ENCODE data around the gene TNIP2.
A peak's percentile ranks its signal among the peaks of the same experiment; 100 is the strongest.
"Not testable (repeated sequence)": the region's sequence is repeated elsewhere in the genome, so short reads cannot be mapped to it uniquely, and the experiment has no call there.

TNIP2 gene

DNA sequence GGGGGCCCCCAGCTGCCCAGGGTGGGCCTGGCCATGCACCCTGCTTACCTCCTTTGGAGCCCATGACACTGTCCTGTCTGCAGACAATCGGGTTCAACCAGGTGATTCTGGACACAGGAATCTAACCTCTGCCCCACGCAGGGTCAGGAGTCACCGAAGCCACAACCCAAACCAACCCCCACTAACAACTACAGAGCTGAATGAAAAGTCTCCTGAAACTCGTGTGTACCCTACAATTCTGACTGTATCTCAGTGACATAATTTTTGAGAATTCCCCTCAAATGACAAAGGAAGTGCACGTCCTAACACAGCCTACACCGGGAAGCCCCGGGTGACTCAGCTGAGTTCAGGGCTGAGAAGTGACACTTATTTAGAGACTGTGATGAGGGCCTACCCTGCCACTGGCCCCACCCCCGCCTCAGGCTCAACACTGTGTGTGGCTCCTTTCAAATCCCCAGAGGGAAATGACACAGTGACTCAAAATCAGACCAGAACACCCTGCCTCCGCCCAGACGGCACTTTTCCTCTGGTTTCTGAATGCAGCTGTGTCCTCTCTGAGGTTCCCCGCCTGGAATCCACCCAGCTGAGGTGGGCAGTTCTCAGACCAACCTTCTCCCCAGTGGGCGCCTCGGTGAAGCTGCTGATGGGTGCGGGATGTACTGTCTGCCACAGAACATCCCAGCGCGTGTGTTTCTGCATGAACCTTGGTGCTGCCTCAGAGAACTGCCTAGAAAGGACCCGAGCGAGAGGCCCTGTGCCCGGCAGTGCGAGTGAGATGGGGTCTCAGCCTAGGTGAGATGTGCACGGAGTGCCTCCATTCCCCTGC, 9.9 kb downstream of the TNIP2 start:
- Histone ChIP-seq H3K9ac (ENCODE audit: low read length) (peak overlapping the region; percentile 3), H3K4me1 (ENCODE audit: control insufficient read depth, insufficient read depth, low read length) (peaks cover 11% of the 10 kb centered on the region), H3K4me3 (ENCODE audit: low read length) (no peak overlapping the region), H3K9me3 (ENCODE audit: control insufficient read depth, low read length) (no peaks in the 10 kb centered on the region), H3K36me3 (ENCODE audit: control insufficient read depth, insufficient read depth, low read length, severe bottlenecking) (peaks cover 55% of the 10 kb centered on the region), H3K27me3 (replicated peaks; ENCODE audit: control insufficient read depth, insufficient read depth, low read length) (no peaks in the 10 kb centered on the region)
- DNase-seq (ENCODE audit: low read depth) = peak; percentile 49

DNA sequence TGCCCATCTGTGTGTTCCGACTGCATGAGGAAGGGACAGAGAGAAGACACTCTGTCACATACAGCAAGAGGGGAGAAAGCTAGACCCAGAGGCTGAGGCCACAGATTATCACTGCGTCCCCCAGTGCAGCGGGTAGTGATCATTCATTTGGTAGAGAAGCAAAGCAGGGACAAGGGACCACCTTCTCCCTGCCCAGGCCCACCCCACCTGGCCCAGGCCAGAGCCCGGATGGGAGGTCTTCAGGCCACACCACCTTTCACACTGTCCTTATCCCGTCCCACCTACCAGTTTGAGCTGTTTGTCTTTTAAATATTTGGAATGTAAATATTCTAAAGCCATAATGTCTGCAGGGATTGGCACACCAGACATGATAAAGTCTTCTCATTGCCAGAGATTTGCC, 10.6 kb downstream of the TNIP2 start:
- Histone ChIP-seq H3K9me3 (ENCODE audit: control insufficient read depth, low read length) (no peaks in the 10 kb centered on the region), H3K4me1 (ENCODE audit: control insufficient read depth, insufficient read depth, low read length) (peaks cover 11% of the 10 kb centered on the region), H3K9ac (ENCODE audit: low read length) (no peak overlapping the region), H3K27me3 (replicated peaks; ENCODE audit: control insufficient read depth, insufficient read depth, low read length) (no peaks in the 10 kb centered on the region), H3K36me3 (ENCODE audit: control insufficient read depth, insufficient read depth, low read length, severe bottlenecking) (peaks cover 55% of the 10 kb centered on the region), H3K4me3 (ENCODE audit: low read length) (no peak overlapping the region)
- no peak for DNase-seq (ENCODE audit: low read depth)

DNA sequence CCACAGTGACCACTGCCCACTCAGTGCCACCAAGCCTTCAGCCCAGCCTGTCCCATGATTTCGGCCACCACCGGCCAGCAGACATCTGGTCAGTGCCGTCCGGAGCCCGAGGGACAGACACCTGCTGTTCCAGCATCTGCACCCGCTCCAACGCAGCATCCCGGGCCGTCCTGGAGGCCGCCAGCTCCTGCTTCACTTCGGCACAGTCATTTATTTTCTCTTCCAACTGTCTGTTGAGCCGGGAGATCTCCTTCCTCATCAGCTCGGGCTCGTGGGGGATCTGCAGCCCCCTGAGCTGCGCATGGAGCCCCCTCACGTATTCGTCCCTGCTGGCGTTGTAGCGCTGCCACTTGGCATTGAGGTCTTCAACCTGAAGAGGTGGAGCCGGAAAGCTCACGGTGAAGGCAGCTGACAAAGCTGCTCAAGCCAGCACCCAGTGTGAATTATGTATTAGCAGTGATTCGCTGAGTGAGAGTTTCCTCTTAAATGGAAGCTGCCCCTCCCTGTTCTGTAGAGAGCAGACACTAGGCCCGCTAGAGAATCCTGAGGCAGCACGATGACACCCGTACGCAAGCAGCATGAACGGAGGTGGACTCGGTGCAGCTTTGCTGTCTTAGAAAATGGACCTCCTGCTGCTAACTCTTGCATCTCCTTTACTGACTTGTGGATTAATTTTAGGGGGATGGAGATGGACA, 11.4 kb downstream of the TNIP2 start:
- Histone ChIP-seq H3K36me3 (ENCODE audit: control insufficient read depth, insufficient read depth, low read length, severe bottlenecking) (peaks cover 55% of the 10 kb centered on the region), H3K27me3 (replicated peaks; ENCODE audit: control insufficient read depth, insufficient read depth, low read length) (no peaks in the 10 kb centered on the region), H3K4me3 (ENCODE audit: low read length) (no peak overlapping the region), H3K9me3 (ENCODE audit: control insufficient read depth, low read length) (no peaks in the 10 kb centered on the region), H3K9ac (ENCODE audit: low read length) (no peak overlapping the region), H3K4me1 (ENCODE audit: control insufficient read depth, insufficient read depth, low read length) (peaks cover 11% of the 10 kb centered on the region)
- DNase-seq (ENCODE audit: low read depth) = no peak

GRCh38 chr4:2743518-2744445, 12.4 kb downstream of the TNIP2 start:
- Histone ChIP-seq H3K9ac (ENCODE audit: low read length) (no peak overlapping the region), H3K36me3 (ENCODE audit: control insufficient read depth, insufficient read depth, low read length, severe bottlenecking) (peaks cover 55% of the 10 kb centered on the region), H3K4me1 (ENCODE audit: control insufficient read depth, insufficient read depth, low read length) (peaks cover 11% of the 10 kb centered on the region), H3K9me3 (ENCODE audit: control insufficient read depth, low read length) (no peaks in the 10 kb centered on the region), H3K4me3 (ENCODE audit: low read length) (no peak overlapping the region), H3K27me3 (replicated peaks; ENCODE audit: control insufficient read depth, insufficient read depth, low read length) (no peaks in the 10 kb centered on the region)
- DNase-seq (ENCODE audit: low read depth) = no peak

DNA sequence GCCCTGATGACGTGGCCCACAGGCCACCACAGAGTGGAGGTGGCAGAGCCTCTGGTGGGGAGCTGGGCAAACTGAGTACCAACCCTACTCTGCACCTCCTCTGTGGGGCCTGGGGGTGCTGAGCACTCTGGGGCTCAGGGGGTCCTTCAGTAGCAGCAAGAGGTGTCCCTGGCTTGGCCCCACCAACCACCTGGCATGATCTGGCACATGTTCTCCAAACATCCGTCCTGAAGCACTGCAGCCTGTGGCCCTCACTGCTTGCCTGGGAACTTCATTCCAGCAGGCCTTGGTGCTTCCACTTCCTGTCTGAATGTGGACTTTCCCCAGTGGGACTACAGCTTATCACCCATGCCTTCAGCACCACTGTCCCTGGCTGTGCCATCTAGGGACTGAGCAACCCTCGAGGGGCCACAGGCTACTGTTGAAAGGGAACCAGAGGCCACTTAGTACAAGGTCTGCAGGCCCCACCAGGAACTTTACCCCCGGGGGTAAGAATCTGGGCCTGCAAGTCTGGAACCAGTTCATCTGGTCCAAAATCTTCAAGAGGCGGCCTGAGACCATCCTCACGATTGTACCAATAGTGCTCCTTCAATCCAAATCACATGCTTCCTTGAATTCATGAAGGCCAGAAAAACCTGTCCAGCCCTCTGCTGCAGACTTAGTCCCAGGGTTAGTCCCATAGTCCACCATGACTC, 13.2 kb downstream of the TNIP2 start:
- H3K4me1 ChIP-seq (ENCODE audit: control insufficient read depth, insufficient read depth, low read length) = peaks cover 11% of the 10 kb centered on the region
- H3K36me3 ChIP-seq (ENCODE audit: control insufficient read depth, insufficient read depth, low read length, severe bottlenecking) = peaks cover 55% of the 10 kb centered on the region
- DNase-seq (ENCODE audit: low read depth) = no peak
- H3K4me3 ChIP-seq (ENCODE audit: low read length) = no peak overlapping the region
- H3K9me3 ChIP-seq (ENCODE audit: control insufficient read depth, low read length) = no peaks in the 10 kb centered on the region
- H3K9ac ChIP-seq (ENCODE audit: low read length) = no peak overlapping the region
- no peaks in the 10 kb centered on the region for H3K27me3 ChIP-seq (replicated peaks; ENCODE audit: control insufficient read depth, insufficient read depth, low read length)

DNA sequence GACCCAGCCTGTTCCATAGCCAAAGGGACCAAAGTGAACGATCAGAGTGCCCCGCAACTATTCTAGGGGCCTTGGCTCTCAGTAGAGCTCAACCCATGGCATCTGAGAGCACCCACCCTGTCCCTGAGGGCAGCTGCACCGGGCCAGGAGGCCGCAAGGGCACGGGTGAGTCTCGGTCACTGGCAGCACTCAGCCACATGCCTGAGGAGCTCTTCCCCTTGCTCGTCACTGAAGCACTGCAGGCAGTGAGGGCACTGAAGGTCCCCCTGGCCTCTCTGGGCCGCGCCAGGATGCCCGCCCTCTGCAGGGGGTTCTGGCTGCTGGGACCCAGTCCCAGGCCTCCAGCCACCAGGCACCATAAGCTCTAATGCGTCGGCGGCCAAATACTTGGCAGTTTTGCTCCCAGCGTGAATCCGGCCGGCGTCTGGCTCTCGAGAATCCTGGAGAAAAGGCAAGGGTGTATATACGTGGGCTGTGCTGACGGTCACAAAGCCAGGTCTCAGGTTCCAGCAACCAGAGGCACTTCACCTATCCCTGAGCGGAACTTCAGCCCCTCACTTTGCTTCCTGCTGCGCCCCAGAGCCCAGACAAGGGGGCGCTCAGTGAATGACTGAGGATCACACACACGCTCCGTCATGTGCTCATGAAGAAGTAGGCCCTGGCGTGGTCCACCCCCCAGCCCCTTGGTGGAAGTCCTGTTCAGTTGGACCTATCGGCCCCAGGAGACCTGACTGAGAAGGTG, 13.9 kb downstream of the TNIP2 start:
- peaks cover 50% of the 10 kb centered on the region for H3K36me3 ChIP-seq (ENCODE audit: control insufficient read depth, insufficient read depth, low read length, severe bottlenecking)
- H3K27me3 ChIP-seq (replicated peaks; ENCODE audit: control insufficient read depth, insufficient read depth, low read length) = no peaks in the 10 kb centered on the region
- peaks cover 11% of the 10 kb centered on the region for H3K4me1 ChIP-seq (ENCODE audit: control insufficient read depth, insufficient read depth, low read length)
- no peak for DNase-seq (ENCODE audit: low read depth)
- no peak overlapping the region for H3K4me3 ChIP-seq (ENCODE audit: low read length)
- H3K9ac ChIP-seq (ENCODE audit: low read length) = no peak overlapping the region
- H3K9me3 ChIP-seq (ENCODE audit: control insufficient read depth, low read length) = no peaks in the 10 kb centered on the region

DNA sequence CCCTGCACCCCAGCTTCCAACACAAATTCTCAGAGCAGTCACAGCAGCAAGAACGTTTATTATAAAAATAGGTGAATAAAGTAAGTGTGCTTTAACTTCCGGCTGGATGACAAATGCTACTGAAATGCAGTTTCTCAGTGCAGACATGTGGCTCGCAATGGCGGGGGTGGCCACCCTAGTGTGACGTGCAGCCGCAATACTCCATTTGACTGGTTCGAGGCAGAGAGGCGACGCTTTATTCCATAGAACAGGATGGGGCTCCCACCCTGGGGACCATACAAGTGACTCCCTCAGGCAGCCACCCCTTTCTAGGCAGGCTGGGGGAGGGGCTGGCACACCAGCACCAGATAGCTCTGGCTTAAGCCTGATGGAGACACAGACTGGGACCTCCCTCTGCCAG, 14.5 kb downstream of the TNIP2 start:
- Histone ChIP-seq H3K4me3 (ENCODE audit: low read length) (no peak overlapping the region), H3K9me3 (ENCODE audit: control insufficient read depth, low read length) (peaks cover 1% of the 10 kb centered on the region), H3K36me3 (ENCODE audit: control insufficient read depth, insufficient read depth, low read length, severe bottlenecking) (peaks cover 44% of the 10 kb centered on the region), H3K4me1 (ENCODE audit: control insufficient read depth, insufficient read depth, low read length) (peaks cover 10% of the 10 kb centered on the region), H3K27me3 (replicated peaks; ENCODE audit: control insufficient read depth, insufficient read depth, low read length) (no peaks in the 10 kb centered on the region), H3K9ac (ENCODE audit: low read length) (no peak overlapping the region)
- DNase-seq (ENCODE audit: low read depth) = no peak

- not testable (repeated sequence) for H3K4me1 ChIP-seq (ENCODE audit: control insufficient read depth, insufficient read depth, low read length); H3K9ac ChIP-seq (ENCODE audit: low read length); DNase-seq (ENCODE audit: low read depth); H3K4me3 ChIP-seq (ENCODE audit: low read length); H3K9me3 ChIP-seq (ENCODE audit: control insufficient read depth, low read length); H3K27me3 ChIP-seq (replicated peaks; ENCODE audit: control insufficient read depth, insufficient read depth, low read length)
- H3K36me3 ChIP-seq (ENCODE audit: control insufficient read depth, insufficient read depth, low read length, severe bottlenecking) = peaks cover 23% of the 10 kb centered on the region
Observed at GRCh38 chr4:2738296-2738695, 17.8 kb downstream of the TNIP2 start.

- peaks cover 28% of the 10 kb centered on the region for H3K36me3 ChIP-seq (ENCODE audit: control insufficient read depth, insufficient read depth, low read length, severe bottlenecking)
- no peaks in the 10 kb centered on the region for H3K4me1 ChIP-seq (ENCODE audit: control insufficient read depth, insufficient read depth, low read length)
- H3K4me3 ChIP-seq (ENCODE audit: low read length) = no peak overlapping the region
- peaks cover 10% of the 10 kb centered on the region for H3K9me3 ChIP-seq (ENCODE audit: control insufficient read depth, low read length)
- no peak for DNase-seq (ENCODE audit: low read depth)
- no peak overlapping the region for H3K9ac ChIP-seq (ENCODE audit: low read length)
- no peaks in the 10 kb centered on the region for H3K27me3 ChIP-seq (replicated peaks; ENCODE audit: control insufficient read depth, insufficient read depth, low read length)
Observed at GRCh38 chr4:2735869-2736268, 20.3 kb downstream of the TNIP2 start.

DNA sequence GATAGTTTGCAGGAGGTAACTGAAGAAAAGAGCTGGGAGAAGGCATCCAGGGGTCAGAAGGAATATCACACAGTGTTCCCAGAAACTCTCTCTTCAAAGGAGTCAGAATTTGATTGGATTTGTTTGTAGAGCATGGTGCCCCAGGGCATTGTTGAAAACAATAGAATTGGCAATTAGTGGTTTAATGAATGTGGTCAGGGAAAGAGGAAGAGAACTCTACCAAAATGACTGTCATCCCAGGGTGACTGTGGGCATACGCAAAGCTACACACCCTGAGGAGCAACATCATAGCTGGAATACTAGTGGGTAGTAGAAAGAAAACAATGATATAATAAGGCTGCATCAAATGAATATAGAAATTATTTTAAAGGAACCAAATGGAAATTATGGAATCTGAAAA, 21.5 kb downstream of the TNIP2 start:
- H3K9me3 ChIP-seq (ENCODE audit: control insufficient read depth, low read length) = peaks cover 10% of the 10 kb centered on the region

More for the DNA sequence above, 21.5 kb downstream of the TNIP2 start:
- Histone ChIP-seq H3K4me3 (ENCODE audit: low read length) (no peak overlapping the region), H3K27me3 (replicated peaks; ENCODE audit: control insufficient read depth, insufficient read depth, low read length) (no peaks in the 10 kb centered on the region), H3K9ac (ENCODE audit: low read length) (no peak overlapping the region), H3K36me3 (ENCODE audit: control insufficient read depth, insufficient read depth, low read length, severe bottlenecking) (peaks cover 35% of the 10 kb centered on the region), H3K4me1 (ENCODE audit: control insufficient read depth, insufficient read depth, low read length) (no peaks in the 10 kb centered on the region)
- DNase-seq (ENCODE audit: low read depth) = no peak

Data from adipocyte (in vitro differentiated cells).